HepG2 (cell line): ENCODE measurements around the gene CD4. TPM values are rescaled to one million over a fixed set of nuclear protein-coding genes. Genes with fewer than 3 reads are reported as not detected.

Source experiments
- ATAC-seq: fragments of 200-7000 bp; cut with Tn5 transposase; 3 replicates; pipeline ENCODE4 v1.9.1; 2020; ENCODE audit warnings: mild to moderate bottlenecking, moderate library complexity
- BruUV-seq: library from RNA; stranded (reverse); fragments of 400-500 nt; replicated peaks from 2 replicates; lab custom pipeline; 2021; lab: Mats Ljungman, UMichigan
- CTCF ChIA-PET: fragments of 300-600 bp; formaldehyde crosslinking; extraction: SDS; loops from one replicate; lab custom pipeline; 2021; ENCODE audit warnings: low total read pairs, inconsistent platforms, low intra/inter-chr PET ratio; lab: Yijun Ruan, JAX
- POLR2A ChIA-PET: fragments of 350-600 bp; sonication (Branson Sonifier 250); formaldehyde crosslinking; loops from one replicate; lab custom pipeline; 2020; ENCODE audit warnings: antibody characterized with exemption, inconsistent platforms; lab: Yijun Ruan, JAX
- DNase-seq: peaks from one replicate; pipeline ENCODE4 v3.0.0-alpha.2; 2015; ENCODE audit warnings: low spot score
- FAIRE-seq: peaks from 3 replicates; lab custom pipeline; 2011; peaks lifted over from hg19 to GRCh38; lab: Jason Lieb, UNC
- H2AFZ ChIP-seq: one replicate; pipeline ENCODE4 v1.6.1; 2011; ENCODE audit warnings: low read length, inconsistent platforms
- H3K27ac ChIP-seq: fragments of 300-600 bp; 3 replicates; pipeline ENCODE4 v1.8.0; 2011; ENCODE audit warnings: mixed run types, mild to moderate bottlenecking, mixed read lengths, low read length, inconsistent platforms; ENCODE audit not compliant: insufficient read depth; ENCODE audit errors: extremely low read length
- H3K27me3 ChIP-seq, 2 experiments: fragments of 200-600 bp in 1 of 2; 2 replicates in 1 of 2; 3 replicates in 1 of 2; pipeline versions ENCODE4 v1.6.0 to v1.8.0; 2011; ENCODE audit warnings: low read length in 2 of 2, mild to moderate bottlenecking in 2 of 2, moderate library complexity in 2 of 2, inconsistent platforms in 1 of 2; ENCODE audit not compliant: insufficient read depth in 2 of 2, control insufficient read depth in 1 of 2
- H3K36me3 ChIP-seq, 2 experiments: fragments of 200-600 bp in 1 of 2; replicated peaks in 1 of 2; 2 replicates in 1 of 2; 3 replicates in 1 of 2; pipeline versions ENCODE4 v1.5.1 to v1.8.0; 2011; ENCODE audit warnings: low read length in 2 of 2, inconsistent platforms in 1 of 2; ENCODE audit not compliant: insufficient read depth in 2 of 2, control insufficient read depth in 1 of 2
- H3K4me1 ChIP-seq: 2 replicates; pipeline ENCODE4 v1.5.1; 2012; ENCODE audit warnings: low read length, inconsistent platforms; ENCODE audit not compliant: insufficient read depth
- H3K4me2 ChIP-seq: 2 replicates; pipeline ENCODE4 v1.6.0; 2011; ENCODE audit warnings: low read depth, low read length, inconsistent platforms
- H3K4me3 ChIP-seq, 3 experiments: fragments of 200-600 bp in 1 of 3; sonication (generic), shearing (Covaris generic) in 1 of 3; replicated peaks in 1 of 3; 2 replicates each; pipeline ENCODE4 v1.5.1; 2011 to 2016; ENCODE audit warnings: low read length in 3 of 3, inconsistent platforms in 2 of 3, low read depth in 2 of 3, mild to moderate bottlenecking in 2 of 3, control low read depth in 1 of 3, mixed read lengths in 1 of 3; ENCODE audit not compliant: insufficient read depth in 1 of 3
- H3K79me2 ChIP-seq: one replicate; pipeline ENCODE4 v1.6.1; 2011; ENCODE audit warnings: low read length, inconsistent platforms; ENCODE audit not compliant: insufficient read depth
- H3K9ac ChIP-seq: 2 replicates; pipeline ENCODE4 v1.6.0; 2011; ENCODE audit warnings: mild to moderate bottlenecking, low read depth, low read length, inconsistent platforms; ENCODE audit not compliant: insufficient read depth
- H3K9me3 ChIP-seq: 2 replicates; pipeline ENCODE4 v1.5.1; 2012; ENCODE audit warnings: mild to moderate bottlenecking, low read length
- H4K20me1 ChIP-seq: 2 replicates; pipeline ENCODE4 v1.6.0; 2011; ENCODE audit warnings: inconsistent platforms, mild to moderate bottlenecking, low read length, moderate library complexity; ENCODE audit not compliant: insufficient read depth
- CREBL2 ChIP-seq: sonication (generic); formaldehyde crosslinking; IDR thresholded peaks from 2 replicates; pipeline ENCODE4 v1.8.1; 2023; ENCODE audit warnings: missing genetic modification reagents, mild to moderate bottlenecking, borderline replicate concordance
- IRF1 ChIP-seq: sonication (generic); formaldehyde crosslinking; IDR thresholded peaks from 2 replicates; pipeline ENCODE4 v1.4.0; 2020; ENCODE audit warnings: low read depth, mild to moderate bottlenecking, missing genetic modification reagents
- JUN ChIP-seq: sonication (generic); formaldehyde crosslinking; IDR thresholded peaks from 2 replicates; pipeline ENCODE4 v1.4.0; 2020; ENCODE audit warnings: mild to moderate bottlenecking, missing genetic modification reagents
- MTA1 ChIP-seq: sonication (generic); formaldehyde crosslinking; IDR thresholded peaks from 2 replicates; pipeline ENCODE4 v1.4.0; 2020; ENCODE audit warnings: missing genetic modification reagents, mild to moderate bottlenecking, borderline replicate concordance
- NR2C2 ChIP-seq: sonication (generic); formaldehyde crosslinking; IDR thresholded peaks from 2 replicates; pipeline ENCODE4 v1.4.0; 2020; ENCODE audit warnings: missing genetic modification reagents, mild to moderate bottlenecking, moderate library complexity, borderline replicate concordance
- SETDB1 ChIP-seq: sonication (generic); formaldehyde crosslinking; IDR thresholded peaks from 2 replicates; pipeline ENCODE4 v1.5.1; 2020; ENCODE audit warnings: missing genetic modification reagents, mild to moderate bottlenecking, borderline replicate concordance
- STAT5B ChIP-seq: sonication (generic); formaldehyde crosslinking; IDR thresholded peaks from 2 replicates; pipeline ENCODE4 v1.4.0; 2020; ENCODE audit warnings: missing genetic modification reagents
- ZBTB21 ChIP-seq: sonication (generic); formaldehyde crosslinking; IDR thresholded peaks from 2 replicates; pipeline ENCODE4 v1.4.0; 2020; ENCODE audit warnings: missing genetic modification reagents
- ZBTB26 ChIP-seq: IDR thresholded peaks from 2 replicates; pipeline ENCODE4 v1.6.1; 2016; ENCODE audit warnings: missing compliant biosample characterization, missing genetic modification reagents, borderline replicate concordance
- ZFP36L1 ChIP-seq: sonication (generic); formaldehyde crosslinking; IDR thresholded peaks from 2 replicates; pipeline ENCODE4 v1.8.0; 2022; ENCODE audit warnings: mild to moderate bottlenecking, missing genetic modification reagents, moderate library complexity
- ZFP90 ChIP-seq: sonication (generic); formaldehyde crosslinking; IDR thresholded peaks from 2 replicates; pipeline ENCODE4 v1.8.0; 2022; ENCODE audit warnings: missing genetic modification reagents, mild to moderate bottlenecking, inconsistent platforms, borderline replicate concordance
- ZNF274 ChIP-seq: sonication (generic); formaldehyde crosslinking; IDR thresholded peaks from 2 replicates; pipeline ENCODE4 v1.5.1; 2020; ENCODE audit warnings: mild to moderate bottlenecking, missing genetic modification reagents
- ZNF33A ChIP-seq: sonication (generic); formaldehyde crosslinking; IDR thresholded peaks from 2 replicates; pipeline ENCODE4 v1.5.1; 2020; ENCODE audit warnings: missing genetic modification reagents, mild to moderate bottlenecking, moderate library complexity, borderline replicate concordance
- ZNF460 ChIP-seq: sonication (generic); formaldehyde crosslinking; IDR thresholded peaks from 2 replicates; pipeline ENCODE4 v1.5.1; 2020; ENCODE audit warnings: missing genetic modification reagents, mild to moderate bottlenecking, borderline replicate concordance
- ZNF510 ChIP-seq: sonication (generic); formaldehyde crosslinking; IDR thresholded peaks from 2 replicates; pipeline ENCODE4 v1.4.0; 2020; ENCODE audit warnings: low read depth, mild to moderate bottlenecking, missing genetic modification reagents
- WGBS: methylation state at CpG from one replicate; pipeline ENCODE4 v1.1.6; 2017; ENCODE audit warnings: low lambda C conversion rate; 5-methylcytosine and 5-hydroxymethylcytosine counted together
- in situ Hi-C: cut with HindIII; loops from 2 replicates; pipeline ENCODE4 v1.10.0; 2017; ENCODE audit warnings: low pct_unique_long_range_greater_than_20kb; ENCODE audit not compliant: extremely low pct_ligation_motif_present
- intact Hi-C: fragments of 100-400 bp; cut with micrococcal nuclease; formaldehyde crosslinking; loops from one replicate; pipeline ENCODE4 v1.10.0; 2022; ENCODE audit not compliant: unreplicated experiment
- polyA plus RNA-seq, 8 experiments: library from polyadenylated mRNA; depleted of rRNA in 3 of 8; stranded (reverse) in 7 of 8; unstranded in 1 of 8; fragments of >200 nt; fragmentation: Illumina TruSeq in 4 of 8; extraction: Trizol in 4 of 8; gene quantifications; 2 replicates each; pipeline versions ENCODE4 v1.2.1 to v1.2.3, GENCODE V29; 2011 to 2016; ENCODE audit warnings: low read depth in 4 of 8, missing spikeins in 1 of 8, mixed read lengths in 1 of 8; ENCODE audit not compliant: insufficient read depth in 1 of 8
- total RNA-seq, 5 experiments: library from RNA; depleted of rRNA; stranded (reverse); fragments of >200 nt; fragmentation: Illumina TruSeq; extraction: Trizol; gene quantifications; 2 replicates each; pipeline ENCODE4 v1.2.3, GENCODE V29; 2016; ENCODE audit warnings: low read depth in 1 of 5
- TF ChIP-seq, protein P1 (sequence below): sonication (generic); formaldehyde crosslinking; IDR thresholded peaks from 2 replicates; pipeline ENCODE4 v1.8.0; 2022; ENCODE audit warnings: mild to moderate bottlenecking, missing genetic modification reagents, borderline replicate concordance

Gene CD4
- total and polyA plus RNA-seq, 2 of the 13 experiments (the other 11 are each of a cell fraction or from before 2014, with no cell fraction given): 0.07 to 0.95 TPM

DNA sequence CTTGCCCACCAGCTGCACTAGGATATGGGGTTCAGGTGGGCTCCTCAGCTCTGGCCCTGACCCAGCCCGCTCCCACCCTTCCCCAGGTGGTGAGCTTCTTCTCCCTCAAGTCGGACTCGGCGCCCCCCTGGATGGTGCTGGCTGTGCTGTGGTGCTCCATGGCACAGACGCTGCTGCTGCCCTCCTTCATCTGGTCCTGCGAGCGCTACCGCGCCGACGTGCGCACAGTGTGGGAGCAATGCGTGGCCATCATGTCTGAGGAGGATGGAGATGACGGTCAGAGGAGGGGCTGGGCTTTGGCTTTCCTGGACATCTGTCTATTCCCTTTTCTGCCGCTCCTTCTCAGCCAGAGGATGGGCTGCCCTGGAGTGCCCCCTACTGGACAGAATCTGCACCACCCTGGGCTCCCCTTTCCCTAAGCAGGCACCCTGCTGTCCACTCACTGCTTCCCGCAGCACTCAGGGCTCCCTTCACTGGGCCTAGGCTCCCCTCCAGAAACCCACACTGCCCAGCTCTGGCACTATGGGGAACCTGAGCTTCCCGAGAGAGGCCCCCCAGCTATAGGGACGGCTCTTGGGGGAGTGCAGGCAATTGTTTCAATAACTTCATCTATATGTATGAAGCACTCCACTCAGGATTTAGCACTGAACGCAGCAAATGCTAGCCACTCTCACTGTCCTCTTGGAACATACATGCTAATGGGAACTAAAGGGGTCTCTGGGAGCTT is 36.2 kb downstream of the CD4 start (continued):
- TF ChIP-seq, protein P1, sequence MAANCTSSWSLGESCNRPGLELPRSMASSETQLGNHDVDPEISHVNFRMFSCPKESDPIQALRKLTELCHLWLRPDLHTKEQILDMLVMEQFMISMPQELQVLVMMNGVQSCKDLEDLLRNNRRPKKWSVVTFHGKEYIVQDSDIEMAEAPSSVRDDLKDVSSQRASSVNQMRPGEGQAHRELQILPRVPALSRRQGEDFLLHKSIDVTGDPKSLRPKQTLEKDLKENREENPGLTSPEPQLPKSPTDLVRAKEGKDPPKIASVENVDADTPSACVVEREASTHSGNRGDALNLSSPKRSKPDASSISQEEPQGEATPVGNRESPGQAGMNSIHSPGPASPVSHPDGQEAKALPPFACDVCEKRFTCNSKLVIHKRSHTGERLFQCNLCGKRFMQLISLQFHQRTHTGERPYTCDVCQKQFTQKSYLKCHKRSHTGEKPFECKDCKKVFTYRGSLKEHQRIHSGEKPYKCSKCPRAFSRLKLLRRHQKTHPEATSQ: no peak
- no peak for TF ChIP-seq IRF1 (CRISPR knock-in tag)
- no peak for TF ChIP-seq STAT5B (CRISPR knock-in tag)
- peak; percentile 66; the same call in 1 of the 2 replicates for TF ChIP-seq ZFP90 (CRISPR knock-in tag)
- no peak for TF ChIP-seq ZNF274 (CRISPR knock-in tag)
- no peak for TF ChIP-seq ZBTB21

DNA sequence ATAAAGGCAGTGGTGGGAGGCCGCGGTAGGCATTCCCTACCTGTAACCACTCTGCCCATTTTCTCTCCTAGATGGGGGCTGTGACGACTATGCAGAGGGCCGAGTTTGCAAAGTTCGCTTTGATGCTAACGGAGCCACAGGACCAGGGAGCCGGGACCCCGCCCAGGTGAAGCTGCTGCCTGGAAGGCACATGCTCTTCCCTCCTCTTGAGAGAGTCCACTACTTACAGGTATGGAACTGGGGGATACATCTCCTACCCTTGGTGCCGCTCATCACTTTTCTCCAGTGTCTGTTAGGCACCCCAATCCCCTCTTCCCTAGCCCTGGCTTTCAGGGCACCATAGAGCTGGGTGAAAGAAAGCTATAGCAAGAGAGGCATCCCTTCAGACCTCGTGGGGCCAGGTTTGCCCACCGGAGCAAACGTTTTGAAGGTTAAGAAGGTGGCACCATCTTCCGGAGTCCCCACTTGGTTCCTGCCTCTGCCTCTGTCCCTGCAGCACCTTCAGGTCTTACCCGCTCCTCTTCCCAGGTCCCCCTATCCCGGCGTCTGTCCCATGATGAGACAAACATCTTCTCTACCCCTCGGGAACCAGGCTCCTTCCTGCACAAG is 36.9 kb downstream of the CD4 start:
- peaks cover 16% of the 10 kb centered on the region for H3K79me2 ChIP-seq
- no TSS peak for BruUV-seq
- H3K36me3 ChIP-seq: peaks cover 6 to 7% of the 10 kb centered on the region in 2 experiments; a peak in 3 of 5 replicates
- TF ChIP-seq ZNF510 (no peak), MTA1 (CRISPR knock-in tag) (no peak), ZNF460 (CRISPR knock-in tag) (no peak), SETDB1 (CRISPR knock-in tag) (no peak), NR2C2 (CRISPR knock-in tag) (no peak), JUN (no peak), ZBTB26 (CRISPR knock-in tag) (no peak), ZNF33A (CRISPR knock-in tag) (no peak), CREBL2 (CRISPR knock-in tag) (no peak), ZFP36L1 (CRISPR knock-in tag) (no peak)
- H3K9me3 ChIP-seq: no peaks in the 10 kb centered on the region
- no peak overlapping the region for H3K4me3 ChIP-seq
- H3K4me1 ChIP-seq: peaks cover 30% of the 10 kb centered on the region
- peaks cover 0 to 2% of the 10 kb centered on the region in 2 experiments; a peak in 1 of 5 replicates for H3K27me3 ChIP-seq
- in situ Hi-C loops (loop anchor here (5.0 kb wide), 1 partner anchor 74 kb away; the partner anchor contains the start of gene MLF2), intact Hi-C loops (loop anchor here (10.0 kb wide), 1 partner anchor 211 kb away; no protein-coding TSS in a partner anchor)
- CTCF ChIA-PET: interaction anchor here (0.7 to 2.6 kb wide), 6 partner anchors 68 to 209 kb away, joined by 3 to 34 read pairs (median 5); partner anchors contain the start of gene MLF2
- FAIRE-seq (no peak), ATAC-seq (no peak), DNase-seq (no peak)
- POLR2A ChIA-PET: no interaction called here
- no peak overlapping the region for H3K4me2 ChIP-seq
- WGBS: 90% methylated on average over 10 of the region's 17 CpGs
- no peak overlapping the region for H2AFZ ChIP-seq
- no peak overlapping the region for H3K9ac ChIP-seq
- H3K27ac ChIP-seq: no peak overlapping the region
- H4K20me1 ChIP-seq: no peaks in the 10 kb centered on the region
